Skin of body (tissue), 2 donors: Measurements from ENCODE around the gene ELF3. TPM values are rescaled to one million over a fixed set of nuclear protein-coding genes. Genes with fewer than 3 reads are reported as not detected.

Source experiments
- small RNA-seq: library from RNA; depleted of rRNA; stranded (forward); fragments of <200 nt; gene quantifications from one replicate; pipeline ENCODE3, GENCODE V24; 2014; ENCODE audit warnings: low replicate concordance
- total RNA-seq: library from RNA; depleted of rRNA; stranded (reverse); fragments of >200 nt; gene quantifications from one replicate; pipeline ENCODE4 v1.2.3, GENCODE V29; 2014

Gene ELF3
- total RNA-seq, 1 donor from 2014 or later, result 14.0 TPM

Small RNAs within 50 kb of the gene (small RNA-seq; reads per million reads assigned to genes)
- not detected for gene AL691482.1
- gene AL691482.2, result not detected
- gene MIR6740, result not detected
- not detected for gene RF00156

Other genes starting within 250 kb of the ELF3 start
- gene IPO9, start 181.4 kb upstream of the ELF3 start, total RNA-seq, result 22.3 TPM
- gene SHISA4, start 121.7 kb upstream of the ELF3 start, total RNA-seq, result 7.9 TPM
- gene LMOD1, start 64.0 kb upstream of the ELF3 start, total RNA-seq, result 7.4 TPM
- gene TIMM17A, start 55.1 kb upstream of the ELF3 start, total RNA-seq, result 30.0 TPM
- gene RNPEP, start 27.9 kb upstream of the ELF3 start, total RNA-seq, result 20.2 TPM
- gene GPR37L1, start 112.3 kb downstream of the ELF3 start, total RNA-seq, result not detected
- 20.8 TPM for gene ARL8A, start 134.2 kb downstream of the ELF3 start, total RNA-seq
- 1.4 TPM for gene PTPN7, start 150.0 kb downstream of the ELF3 start, total RNA-seq
- 11.9 TPM for gene LGR6, start 183.2 kb downstream of the ELF3 start, total RNA-seq